GF-D8 (cell line): Measurements from ENCODE around the gene BTRC.
"Not testable (repeated sequence)": the region's sequence is repeated elsewhere in the genome, so short reads cannot be mapped to it uniquely, and the experiment has no call there.

ENCODE experiments used
- DNase-seq: peaks from one replicate; lab custom pipeline; 2025; lab: John Stamatoyannopoulos, UW

BTRC gene

DNA sequence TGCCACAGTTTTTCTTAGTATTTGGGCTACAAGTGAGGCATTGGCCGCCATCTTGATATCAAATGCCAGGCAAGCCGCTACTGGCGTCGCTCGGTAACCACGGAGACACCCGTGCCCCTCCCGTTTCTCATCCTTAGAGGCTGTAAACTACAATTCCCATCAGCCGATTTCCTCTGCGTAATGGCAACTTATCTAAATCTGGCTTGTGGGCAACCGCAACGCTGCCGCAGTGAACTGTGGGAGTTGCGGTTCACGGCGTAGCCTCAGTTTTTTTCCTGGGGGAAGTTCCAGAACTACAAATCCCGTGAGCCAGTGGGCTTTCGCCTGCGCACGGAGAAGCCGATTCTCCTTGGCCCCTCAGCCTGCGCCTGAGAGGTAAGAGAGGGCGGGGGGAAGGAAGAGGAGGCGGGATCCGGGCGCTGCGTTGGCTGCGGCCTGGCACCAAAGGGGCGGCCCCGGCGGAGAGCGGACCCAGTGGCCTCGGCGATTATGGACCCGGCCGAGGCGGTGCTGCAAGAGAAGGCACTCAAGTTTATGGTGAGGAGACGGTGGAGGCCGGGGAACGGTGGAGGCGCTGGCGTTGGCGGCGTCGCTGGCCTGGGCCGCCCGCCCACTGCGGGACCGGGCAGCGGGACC, at the start of gene BTRC:
Gene BTRC (plus strand): TSS at position 474 of the 636 bp plus-strand sequence. CDS start 16 bp downstream, at position 490.
- DNase-seq = peak; percentile 97

DNA sequence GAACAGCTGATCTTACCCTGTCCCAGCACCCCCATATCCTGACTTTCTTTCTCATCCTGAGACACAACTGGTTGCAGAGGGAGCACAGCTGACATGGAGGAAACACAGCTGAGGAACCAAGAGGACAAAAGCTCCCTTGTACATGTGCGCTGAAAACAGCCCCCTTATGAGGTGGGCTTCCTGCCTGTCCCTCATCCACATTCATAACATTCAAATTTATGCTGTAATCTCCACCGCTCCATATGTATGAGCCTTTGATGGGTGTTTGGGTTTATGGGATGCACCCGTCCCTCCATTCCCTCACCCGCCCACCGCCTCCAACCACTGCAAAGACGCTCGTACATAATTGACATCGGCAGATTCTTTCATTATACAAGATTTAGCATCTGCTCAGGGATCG, 49.6 kb upstream of the BTRC start:
- no peak for DNase-seq

- no peak for DNase-seq
These were observed 48.4 kb upstream of the BTRC start for GRCh38 chr10:101305320-101306241.

DNA sequence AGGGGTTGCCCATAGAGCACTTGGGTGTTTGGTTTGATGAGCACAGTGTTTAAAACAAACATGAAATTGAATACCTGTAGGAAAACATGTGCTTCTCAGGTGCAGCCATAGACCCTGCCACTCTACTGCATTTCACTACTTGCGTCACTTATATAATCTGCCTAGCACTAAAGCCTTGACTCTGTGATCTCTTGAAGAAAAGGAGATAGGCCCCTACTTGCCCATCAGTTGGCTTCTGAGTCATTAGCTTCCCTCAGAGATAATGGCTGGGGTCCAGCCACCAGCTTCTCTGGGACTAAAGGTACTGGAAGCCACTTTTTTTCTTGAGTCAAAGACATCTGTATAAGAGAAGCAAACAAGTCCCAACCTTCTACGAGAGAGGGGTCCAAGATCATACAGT, 45.9 kb upstream of the BTRC start:
- DNase-seq = no peak

GRCh38 chr10:101310529-101311184, 43.3 kb upstream of the BTRC start:
- no peak for DNase-seq

GRCh38 chr10:101311185-101312066, 42.5 kb upstream of the BTRC start:
- DNase-seq = no peak

GRCh38 chr10:101319241-101319915, 34.6 kb upstream of the BTRC start:
- DNase-seq = no peak

- DNase-seq = no peak
These were observed 32.9 kb upstream of the BTRC start for GRCh38 chr10:101321073-101321472.

- DNase-seq = no peak
These were observed 31.5 kb upstream of the BTRC start for GRCh38 chr10:101322266-101323108.

GRCh38 chr10:101323495-101323894, 30.5 kb upstream of the BTRC start:
- no peak for DNase-seq

GRCh38 chr10:101327454-101327853, 26.5 kb upstream of the BTRC start:
- DNase-seq = not testable (repeated sequence)

DNA sequence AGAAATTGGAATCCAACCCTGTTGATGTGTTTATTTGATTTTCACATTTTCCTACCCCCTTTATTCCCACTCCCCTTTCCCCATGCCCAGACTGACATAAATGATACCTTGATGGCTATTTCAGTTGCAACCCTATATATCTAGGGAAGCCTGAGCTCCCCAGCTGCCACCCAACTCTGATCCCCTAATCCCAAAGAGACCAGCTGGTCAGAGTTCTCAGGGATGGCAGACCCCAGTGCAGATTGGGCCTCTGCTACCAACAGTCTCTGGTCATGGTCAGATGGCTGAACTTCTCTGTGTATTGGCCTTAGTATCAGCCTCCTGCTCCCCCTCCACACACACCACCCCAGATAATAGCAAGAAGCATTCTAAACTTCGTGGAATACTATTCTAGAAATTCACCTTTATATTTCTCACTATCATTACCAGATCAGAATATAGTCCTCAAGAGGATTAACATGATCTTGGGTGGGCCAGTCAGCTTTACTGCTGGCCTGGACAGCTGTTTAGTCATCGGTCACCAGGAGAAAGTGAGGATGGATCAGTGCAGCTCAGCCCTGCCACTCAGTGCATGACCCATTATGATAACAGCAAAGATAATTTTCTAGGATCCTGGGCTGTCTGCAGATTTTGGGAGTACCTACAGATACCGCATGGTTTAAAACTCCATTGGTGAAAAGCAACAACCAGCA, 24.5 kb upstream of the BTRC start:
- no peak for DNase-seq

DNA sequence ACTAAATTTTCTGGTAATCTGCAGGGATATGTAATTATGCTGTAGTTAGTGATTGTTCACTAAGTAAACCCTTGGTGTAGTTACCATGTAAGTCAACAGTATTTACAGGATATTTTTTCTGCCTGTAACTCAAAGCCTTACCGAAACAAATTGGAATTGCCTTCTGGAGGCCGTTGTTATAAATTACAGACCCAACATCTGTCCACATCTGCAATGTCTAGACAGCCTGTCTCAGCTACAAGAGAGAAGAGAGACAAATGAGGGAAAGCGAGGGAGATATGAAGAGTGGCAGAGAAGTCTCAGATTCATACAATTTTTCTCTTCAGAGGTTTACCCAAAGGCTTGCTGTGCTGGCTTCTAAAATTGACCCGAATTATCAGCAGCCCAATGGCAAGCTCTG, 23.7 kb upstream of the BTRC start:
- DNase-seq = no peak

GRCh38 chr10:101330631-101331225, 23.2 kb upstream of the BTRC start:
- no peak for DNase-seq

- DNase-seq = no peak
These were observed 22.0 kb upstream of the BTRC start for GRCh38 chr10:101331956-101332355.

- not testable (repeated sequence) for DNase-seq
These were observed 19.7 kb upstream of the BTRC start for GRCh38 chr10:101334259-101334658.

- no peak for DNase-seq
These were observed 17.6 kb upstream of the BTRC start for GRCh38 chr10:101336382-101336781.

DNA sequence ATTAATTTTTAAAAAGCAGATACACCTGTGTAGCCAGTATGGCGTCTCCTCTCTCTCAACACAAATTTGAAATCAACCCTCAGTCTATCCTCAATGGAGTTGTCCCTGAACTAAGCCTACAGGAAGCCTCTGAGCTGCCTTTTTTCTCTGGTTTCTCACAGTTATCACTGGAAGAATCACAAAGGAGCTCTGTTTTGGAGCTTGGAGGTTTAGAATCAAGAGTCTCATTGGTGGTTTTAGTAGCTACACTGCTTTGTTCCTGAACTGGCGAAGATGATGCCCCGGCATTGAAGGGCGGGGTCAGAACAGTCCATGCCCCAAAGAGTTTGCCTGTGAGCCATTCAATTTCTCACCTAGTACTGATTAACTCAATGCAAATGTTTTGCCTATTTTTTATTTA, 16.1 kb upstream of the BTRC start:
- DNase-seq = no peak

DNA sequence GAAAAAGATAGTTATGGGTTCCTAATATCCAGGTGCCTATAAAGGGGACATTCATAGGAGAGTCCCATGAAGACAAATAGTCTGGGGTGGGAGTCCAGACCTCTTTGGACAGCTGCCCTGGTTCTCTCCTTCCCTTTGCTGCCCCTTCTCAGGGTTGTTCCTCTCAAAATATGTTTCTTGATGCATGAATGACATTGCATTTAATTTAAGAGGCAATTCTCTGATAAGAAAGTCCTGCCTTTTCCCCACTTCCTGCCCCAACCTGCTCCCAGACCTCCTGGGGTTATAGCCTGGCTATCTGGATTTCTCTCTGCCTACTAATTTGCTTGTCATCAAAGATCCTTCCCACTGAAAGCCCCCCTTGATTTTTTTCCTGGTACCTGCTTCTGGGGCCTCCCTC, 12.5 kb upstream of the BTRC start:
- DNase-seq = no peak
